Motor neuron (in vitro differentiated cells): ENCODE data around the gene CASP3. TPM values are rescaled to one million over a fixed set of nuclear protein-coding genes. Genes with fewer than 3 reads are reported as not detected.

Experiments
- ATAC-seq, 8 experiments: fragments of 200-7000 bp; cut with Tn5 transposase; replicated peaks in 6 of 8; 2 replicates each; pipeline ENCODE4 v1.8.0; 2021; ENCODE audit warnings: mild to moderate bottlenecking in 8 of 8, moderate library complexity in 8 of 8
- H3K27ac ChIP-seq, 2 donors: fragments of 250-450 bp; sonication (Bioruptor Pico); 2 replicates each; pipeline ENCODE4 v1.9.0; 2021; ENCODE audit warnings: antibody characterized with exemption in 2 of 2, mild to moderate bottlenecking in 2 of 2, moderate library complexity in 1 of 2
- H3K4me1 ChIP-seq, 2 donors: fragments of 250-450 bp; sonication (Bioruptor Pico); replicated peaks in 1 of 2; 2 replicates each; pipeline ENCODE4 v1.6.1; 2021; ENCODE audit warnings: antibody characterized with exemption in 2 of 2, mild to moderate bottlenecking in 2 of 2, moderate library complexity in 1 of 2
- H3K4me3 ChIP-seq, 5 donors: fragments of 250-450 bp; sonication (Bioruptor Pico); 2 replicates each; pipeline ENCODE4 v1.9.0; 2021; ENCODE audit warnings: antibody characterized with exemption in 5 of 5, mild to moderate bottlenecking in 5 of 5, moderate library complexity in 4 of 5
- WGBS, 10 experiments: fragments of 450-650 bp; shearing (Covaris generic); methylation state at CpG; one replicate each; pipeline ENCODE4 v1.0.0; 2022; 5-methylcytosine and 5-hydroxymethylcytosine counted together
- in situ Hi-C, 9 experiments: fragments of 400-800 bp; cut with MboI; loops; one replicate each; pipeline ENCODE4 v1.15.0; 2021; ENCODE audit warnings: low sequenced_read_pairs in 9 of 9, low pct_unique_long_range_greater_than_20kb in 2 of 9; ENCODE audit not compliant: unreplicated experiment in 9 of 9
- total RNA-seq, 8 experiments: library from RNA; unstranded; fragments of 300-600 nt; gene quantifications; 2 replicates each; pipeline versions ENCODE4 v1.2.3 to v1.2.4, GENCODE V29; 2022

Gene CASP3
- 10 to 100 TPM; 20.6 to 55.3 (median 37.6) TPM for total RNA-seq

- Histone ChIP-seq H3K27ac (peak within 1 kb of the TSS; percentile 90), H3K4me1 (peaks cover 34% of the 10 kb centered on the region in 2 donors), H3K4me3 (peak within 1 kb of the TSS; percentile 51 to 87 (median 80))
- in situ Hi-C loops = no loop called here
- WGBS, 10 experiments = 0% methylated on average over 8 of the region's 90 CpGs; no CpG with 5 or more reads in 9 of the 10 experiments
- peak; percentile 77 to 92 (median 90) for ATAC-seq
Measured at GRCh38 chr4:184649026-184649970, at the start of gene CASP3, which contains the start of gene PRIMPOL. Gene CASP3, minus strand, starts transcription at chr4:184649447. Its CDS starts 10,994 bp downstream, at chr4:184638453. Gene PRIMPOL, plus strand, starts transcription at chr4:184649738. Its CDS starts 7,403 bp downstream, at chr4:184657141.

- Histone ChIP-seq H3K4me3 (no peak overlapping the region), H3K4me1 (no peaks in the 10 kb centered on the region), H3K27ac (no peak overlapping the region)
- ATAC-seq = no peak
- in situ Hi-C loops = no loop called here
- 67 to 100% (median 93%) methylated on average over 1 to 3 of the region's 3 CpGs; no CpG with 5 or more reads in 2 of the 10 experiments for WGBS, 10 experiments
Measured at GRCh38 chr4:184697956-184698355, 48.7 kb upstream of the CASP3 start.

- in situ Hi-C loops = no loop called here
- peak in 1 of 8 experiments; percentile 40 for ATAC-seq
- Histone ChIP-seq H3K4me3 (no peak overlapping the region), H3K27ac (no peak overlapping the region), H3K4me1 (no peaks in the 10 kb centered on the region)
- WGBS, 10 experiments = 36 to 100% (median 89%) methylated on average over 1 to 3 of the region's 3 CpGs
Measured at GRCh38 chr4:184695178-184695896, 46.1 kb upstream of the CASP3 start.

GRCh38 chr4:184694412-184694956, 45.2 kb upstream of the CASP3 start:
- no peak for ATAC-seq
- no peak overlapping the region for H3K4me3 ChIP-seq
- no peaks in the 10 kb centered on the region for H3K4me1 ChIP-seq
- H3K27ac ChIP-seq = no peak overlapping the region
- in situ Hi-C loops = no loop called here

- no peak overlapping the region for H3K4me3 ChIP-seq
- ATAC-seq = no peak
- H3K27ac ChIP-seq = no peak overlapping the region
- WGBS, 10 experiments = 80 to 100% (median 95%) methylated on average over 1 to 5 of the region's 5 CpGs
- in situ Hi-C loops = no loop called here
- H3K4me1 ChIP-seq = no peaks in the 10 kb centered on the region
Measured at GRCh38 chr4:184693056-184693455, 43.8 kb upstream of the CASP3 start.

- 0 to 100% (median 86%) methylated on average over 1 to 2 of the region's 5 CpGs; no CpG with 5 or more reads in 3 of the 10 experiments for WGBS, 10 experiments
- Histone ChIP-seq H3K4me3 (no peak overlapping the region), H3K27ac (no peak overlapping the region), H3K4me1 (no peaks in the 10 kb centered on the region)
- in situ Hi-C loops = no loop called here
- ATAC-seq = no peak
Measured at GRCh38 chr4:184689681-184690080, 40.4 kb upstream of the CASP3 start.

GRCh38 chr4:184688447-184688846, 39.2 kb upstream of the CASP3 start:
- Histone ChIP-seq H3K4me3 (no peak overlapping the region), H3K27ac (no peak overlapping the region), H3K4me1 (no peaks in the 10 kb centered on the region)
- in situ Hi-C loops = no loop called here
- 17 to 70% (median 42%) methylated on average over 2 to 8 of the region's 11 CpGs for WGBS, 10 experiments
- ATAC-seq = peak in 4 of 8 experiments; percentile 39 to 99 (median 89)

GRCh38 chr4:184688005-184688404, 38.8 kb upstream of the CASP3 start:
- ATAC-seq = peak in 3 of 8 experiments; percentile 71 to 79 (median 79)
- whole genome bisulfite sequencing, 10 experiments = 0 to 100% (median 36%) methylated on average over 1 to 3 of the region's 3 CpGs; no CpG with 5 or more reads in 2 of the 10 experiments
- H3K27ac ChIP-seq = no peak overlapping the region
- no peaks in the 10 kb centered on the region for H3K4me1 ChIP-seq
- in situ Hi-C loops = no loop called here
- H3K4me3 ChIP-seq = no peak overlapping the region

GRCh38 chr4:184684491-184685189, 35.4 kb upstream of the CASP3 start:
- 80 to 92% (median 84%) methylated on average over 1 to 5 of the region's 5 CpGs; no CpG with 5 or more reads in 2 of the 10 experiments for WGBS, 10 experiments
- no peak for ATAC-seq
- Histone ChIP-seq H3K27ac (no peak overlapping the region), H3K4me1 (no peaks in the 10 kb centered on the region), H3K4me3 (no peak overlapping the region)
- in situ Hi-C loops = no loop called here

GRCh38 chr4:184681916-184682315, 32.7 kb upstream of the CASP3 start:
- no peak overlapping the region for H3K4me3 ChIP-seq
- no peak overlapping the region for H3K27ac ChIP-seq
- no peak for ATAC-seq
- 60 to 100% (median 100%) methylated on average over 1 of the region's 1 CpG; no CpG with 5 or more reads in 2 of the 10 experiments for WGBS, 10 experiments
- in situ Hi-C loops = no loop called here
- no peaks in the 10 kb centered on the region for H3K4me1 ChIP-seq

- Histone ChIP-seq H3K27ac (no peak overlapping the region), H3K4me3 (no peak overlapping the region), H3K4me1 (no peaks in the 10 kb centered on the region)
- in situ Hi-C loops = no loop called here
- WGBS, 10 experiments = 26 to 100% (median 89%) methylated on average over 2 to 9 of the region's 9 CpGs
- ATAC-seq = peak in 1 of 8 experiments; percentile 39
Measured at GRCh38 chr4:184680698-184681097, 31.5 kb upstream of the CASP3 start.

GRCh38 chr4:184675821-184676492, 26.7 kb upstream of the CASP3 start:
- no peak for ATAC-seq
- Histone ChIP-seq H3K4me1 (no peaks in the 10 kb centered on the region), H3K4me3 (no peak overlapping the region), H3K27ac (no peak overlapping the region)
- in situ Hi-C loops = no loop called here
- WGBS, 10 experiments = 42 to 100% (median 92%) methylated on average over 1 to 2 of the region's 3 CpGs; no CpG with 5 or more reads in 1 of the 10 experiments
